Type B pancreatic cell (in vitro differentiated cells): Measurements from ENCODE around the gene EME1. TPM values are rescaled to one million over a fixed set of nuclear protein-coding genes. Genes with fewer than 3 reads are reported as not detected.
A peak's percentile ranks its signal among the peaks of the same experiment; 100 is the strongest.

Experiments used
- DNase-seq: peaks from one replicate; pipeline ENCODE4 v3.0.0; 2021; ENCODE audit warnings: mixed read lengths; ENCODE audit not compliant: unreplicated experiment; ENCODE audit errors: extremely low spot score
- H3K27ac Mint-ChIP-seq: 2 replicates; pipeline ENCODE4 v1.8.0; 2021; ENCODE audit warnings: mild to moderate bottlenecking, mixed read lengths
- H3K27me3 Mint-ChIP-seq: 2 replicates; pipeline ENCODE4 v1.8.0; 2021; ENCODE audit warnings: mixed read lengths
- H3K36me3 Mint-ChIP-seq: 2 replicates; pipeline ENCODE4 v1.8.0; 2021; ENCODE audit warnings: mixed read lengths
- H3K4me1 Mint-ChIP-seq: one replicate; pipeline ENCODE4 v1.8.0; 2021; ENCODE audit warnings: mixed read lengths; ENCODE audit not compliant: unreplicated experiment
- H3K4me3 Mint-ChIP-seq: 2 replicates; pipeline ENCODE4 v1.8.0; 2021; ENCODE audit warnings: mild to moderate bottlenecking, mixed read lengths
- H3K9me3 Mint-ChIP-seq: 2 replicates; pipeline ENCODE4 v1.8.0; 2021; ENCODE audit warnings: mixed read lengths
- CTCF ChIP-seq: fragments of 200-600 bp; sonication (generic); conservative IDR thresholded peaks from 2 replicates; pipeline ENCODE4 v1.5.0; 2021; ENCODE audit warnings: antibody characterized with exemption, mild to moderate bottlenecking
- total RNA-seq: library from RNA; stranded (reverse); gene quantifications from 2 replicates; pipeline ENCODE4 v1.2.1, GENCODE V29; 2021; ENCODE audit warnings: low replicate concordance

EME1 gene
- total RNA-seq, 1 donor from 2014 or later, result 18.7 TPM

- no peak for TF ChIP-seq CTCF
- Mint-ChIP-seq H3K4me3 (peak overlapping the region; percentile 28), H3K9me3 (no peaks in the 10 kb centered on the region), H3K36me3 (no peaks in the 10 kb centered on the region), H3K27me3 (no peaks in the 10 kb centered on the region), H3K4me1 (peaks cover 30% of the 10 kb centered on the region), H3K27ac (peak overlapping the region; percentile 50)
- no peak for DNase-seq
Measured at GRCh38 chr17:50363217-50364060, 9.6 kb upstream of the EME1 start.

GRCh38 chr17:50364061-50364458, 9.0 kb upstream of the EME1 start:
- no peak for DNase-seq
- Mint-ChIP-seq H3K4me3 (peak overlapping the region; percentile 28), H3K9me3 (no peaks in the 10 kb centered on the region), H3K27ac (peak overlapping the region; percentile 50), H3K36me3 (no peaks in the 10 kb centered on the region), H3K4me1 (peaks cover 30% of the 10 kb centered on the region), H3K27me3 (no peaks in the 10 kb centered on the region)
- no peak for TF ChIP-seq CTCF

- no peaks in the 10 kb centered on the region for H3K36me3 Mint-ChIP-seq
- H3K4me1 Mint-ChIP-seq, result peaks cover 30% of the 10 kb centered on the region
- no peak overlapping the region for H3K27ac Mint-ChIP-seq
- no peak for TF ChIP-seq CTCF
- H3K4me3 Mint-ChIP-seq, result no peak overlapping the region
- no peak for DNase-seq
- no peaks in the 10 kb centered on the region for H3K27me3 Mint-ChIP-seq
- H3K9me3 Mint-ChIP-seq, result no peaks in the 10 kb centered on the region
Measured at GRCh38 chr17:50364715-50365114, 8.3 kb upstream of the EME1 start.

GRCh38 chr17:50365165-50365564, 7.9 kb upstream of the EME1 start:
- no peaks in the 10 kb centered on the region for H3K36me3 Mint-ChIP-seq
- H3K9me3 Mint-ChIP-seq, result no peaks in the 10 kb centered on the region
- no peak for DNase-seq
- H3K4me1 Mint-ChIP-seq, result peaks cover 30% of the 10 kb centered on the region
- TF ChIP-seq CTCF, result no peak
- H3K27ac Mint-ChIP-seq, result peak overlapping the region; percentile 53
- H3K27me3 Mint-ChIP-seq, result no peaks in the 10 kb centered on the region
- H3K4me3 Mint-ChIP-seq, result no peak overlapping the region

GRCh38 chr17:50365649-50366393, 7.2 kb upstream of the EME1 start:
- Mint-ChIP-seq H3K9me3 (no peaks in the 10 kb centered on the region), H3K4me3 (no peak overlapping the region), H3K4me1 (peaks cover 33% of the 10 kb centered on the region), H3K27me3 (no peaks in the 10 kb centered on the region), H3K27ac (peak overlapping the region; percentile 53), H3K36me3 (no peaks in the 10 kb centered on the region)
- TF ChIP-seq CTCF, result no peak
- no peak for DNase-seq
